HG03108 (cell line): ENCODE data around the gene TFDP2.
"Not testable (repeated sequence)": the region's sequence is repeated elsewhere in the genome, so short reads cannot be mapped to it uniquely, and the experiment has no call there.

ENCODE experiments used
- ATAC-seq: cut with Tn5 transposase; IDR thresholded peaks from one replicate; pipeline ENCODE4 v1.9.1; 2021; ENCODE audit warnings: moderate library complexity; ENCODE audit not compliant: unreplicated experiment

The TFDP2 gene

GRCh38 chr3:142026333-142026732, 123.0 kb downstream of the TFDP2 start:
- no peak for ATAC-seq

DNA sequence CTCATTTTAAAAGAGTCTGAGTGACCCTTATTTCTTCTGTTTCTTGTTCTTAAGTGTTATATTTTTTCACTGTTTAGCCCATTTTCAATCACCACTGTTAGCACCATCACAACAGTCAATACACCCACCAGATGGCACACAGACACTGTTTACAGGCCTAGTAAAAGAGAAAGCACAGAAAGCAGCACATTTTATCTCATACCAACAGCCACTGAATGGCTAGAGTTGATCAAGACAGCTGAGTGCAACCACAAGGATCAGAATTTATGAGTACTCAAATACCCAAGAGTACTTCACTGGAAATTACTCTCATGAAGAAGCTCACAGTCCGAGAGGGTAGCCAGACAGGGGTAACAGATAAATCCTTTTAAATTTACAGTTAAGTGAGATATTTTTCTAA, 127.0 kb downstream of the TFDP2 start:
- ATAC-seq, result peak; percentile 60

DNA sequence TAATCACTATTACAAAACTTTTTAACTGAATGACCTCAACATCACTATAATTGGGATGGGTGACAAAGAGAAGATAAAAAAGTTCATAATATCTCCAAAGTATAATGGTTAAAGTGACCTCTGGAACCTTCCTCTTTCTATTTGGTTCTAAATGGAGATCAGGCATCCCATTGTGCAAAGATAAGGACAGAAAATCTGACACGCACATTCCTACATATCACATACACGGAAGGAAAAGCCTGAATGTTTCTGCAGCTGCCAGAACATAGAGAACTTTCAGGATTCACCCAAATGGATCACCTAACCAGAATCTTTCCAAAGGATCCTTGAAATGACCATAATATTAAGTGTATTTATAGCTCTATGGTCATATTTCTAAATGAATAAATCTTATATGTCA, 128.2 kb downstream of the TFDP2 start:
- no peak for ATAC-seq

- peak; percentile 85 for ATAC-seq
Measured at GRCh38 chr3:142019794-142020320, 129.5 kb downstream of the TFDP2 start.

GRCh38 chr3:142013993-142014392, 135.4 kb downstream of the TFDP2 start:
- ATAC-seq, result no peak

- ATAC-seq, result no peak
Measured at GRCh38 chr3:142013326-142013980, 135.9 kb downstream of the TFDP2 start.

- ATAC-seq, result no peak
Measured at GRCh38 chr3:142009029-142009428, 140.3 kb downstream of the TFDP2 start.

- ATAC-seq, result no peak
Measured at GRCh38 chr3:142007710-142008399, 141.5 kb downstream of the TFDP2 start.

- not testable (repeated sequence) for ATAC-seq
Measured at GRCh38 chr3:142004957-142005356, 144.4 kb downstream of the TFDP2 start.

DNA sequence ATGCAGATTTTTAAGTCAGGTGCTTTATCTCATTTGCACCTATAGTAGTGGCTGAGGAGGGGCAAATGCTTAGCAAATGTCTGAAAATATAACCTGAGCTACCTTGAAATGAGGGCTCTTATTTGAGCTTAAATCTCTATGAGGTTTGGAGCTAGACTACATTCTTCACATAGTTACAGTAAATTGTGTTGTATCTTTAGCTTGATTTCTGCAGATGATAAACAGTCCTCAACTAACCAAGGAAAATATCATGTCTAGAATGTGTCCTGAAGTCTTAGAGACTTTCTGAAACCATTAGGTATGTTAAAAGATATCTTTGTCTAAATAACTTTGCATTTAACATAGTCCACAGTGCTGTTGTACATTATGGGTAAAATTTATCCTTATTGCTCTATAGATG, 145.3 kb downstream of the TFDP2 start:
- ATAC-seq, result no peak

GRCh38 chr3:142003291-142003690, 146.1 kb downstream of the TFDP2 start:
- no peak for ATAC-seq

- ATAC-seq, result no peak
Measured at GRCh38 chr3:142000325-142000870, 148.9 kb downstream of the TFDP2 start.

GRCh38 chr3:141998669-141999290, 150.6 kb downstream of the TFDP2 start:
- no peak for ATAC-seq

DNA sequence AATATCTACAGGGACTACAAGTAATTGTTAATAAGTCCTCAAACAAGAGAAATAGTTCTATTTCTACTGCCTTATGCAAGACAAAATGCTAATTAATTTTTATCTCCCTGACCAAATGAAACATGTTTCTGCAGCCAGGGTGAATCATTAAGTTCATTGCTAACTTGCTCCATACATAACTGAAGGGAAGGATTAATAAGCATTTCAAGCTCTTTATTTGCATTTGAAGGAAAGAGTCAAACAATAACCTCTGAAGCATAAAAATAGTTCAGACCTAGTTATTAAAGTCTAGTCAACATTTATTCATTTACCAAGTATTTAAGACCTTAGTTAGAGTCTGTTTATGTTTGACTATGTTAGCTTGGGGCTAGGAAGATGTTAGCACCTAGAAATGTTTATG, 152.9 kb downstream of the TFDP2 start:
- ATAC-seq, result peak; percentile 61

- ATAC-seq, result no peak
Measured at GRCh38 chr3:141994856-141995255, 154.5 kb downstream of the TFDP2 start.

DNA sequence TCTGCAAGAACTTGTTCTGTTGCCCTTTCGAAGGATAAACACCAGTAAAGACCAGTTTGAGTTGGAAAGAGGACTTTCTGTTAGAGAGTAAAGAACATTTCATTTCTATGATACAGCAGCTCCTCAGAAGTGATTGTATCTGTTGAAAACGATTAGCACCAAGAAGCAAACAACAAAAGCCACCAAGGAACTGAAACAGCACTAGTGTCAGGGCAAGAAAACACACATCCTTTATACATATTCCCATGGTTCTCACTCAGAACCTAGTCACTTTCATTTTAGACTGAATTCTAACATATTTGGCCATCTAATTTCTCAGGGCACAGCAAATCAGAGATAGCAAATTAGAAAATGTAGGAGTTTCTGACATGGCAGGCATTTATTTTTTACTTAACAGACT, 156.8 kb downstream of the TFDP2 start:
- peak; percentile 35 for ATAC-seq

DNA sequence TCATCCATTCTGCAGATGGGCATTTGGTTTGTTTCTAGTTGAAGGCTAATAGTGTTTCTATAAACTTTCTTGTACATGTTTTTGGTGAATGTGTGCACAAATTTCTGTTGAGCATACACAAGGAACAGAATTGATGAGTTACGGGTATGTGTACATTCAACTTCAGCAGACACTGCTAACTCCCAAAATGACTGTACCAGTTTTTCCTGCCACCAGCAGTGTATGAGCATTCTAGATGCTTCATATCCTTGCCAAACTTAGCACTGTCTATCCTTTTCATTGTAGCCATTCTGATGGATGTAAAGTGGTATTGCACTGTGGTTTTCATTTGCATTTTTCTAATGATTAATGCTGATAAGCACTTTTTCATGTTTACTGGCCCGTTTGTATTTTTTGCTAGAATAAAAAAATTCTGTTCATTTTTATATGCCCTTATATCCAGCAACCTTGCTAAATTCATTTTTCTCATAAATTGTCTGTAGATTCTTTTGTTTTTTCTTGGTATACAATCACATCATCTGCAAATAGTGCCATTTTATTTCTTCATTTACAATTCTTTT, 162.7 kb downstream of the TFDP2 start:
- ATAC-seq, result no peak

- ATAC-seq, result no peak
Measured at GRCh38 chr3:141981084-141981483, 168.3 kb downstream of the TFDP2 start.

GRCh38 chr3:141979050-141979671, 170.2 kb downstream of the TFDP2 start:
- ATAC-seq, result no peak

DNA sequence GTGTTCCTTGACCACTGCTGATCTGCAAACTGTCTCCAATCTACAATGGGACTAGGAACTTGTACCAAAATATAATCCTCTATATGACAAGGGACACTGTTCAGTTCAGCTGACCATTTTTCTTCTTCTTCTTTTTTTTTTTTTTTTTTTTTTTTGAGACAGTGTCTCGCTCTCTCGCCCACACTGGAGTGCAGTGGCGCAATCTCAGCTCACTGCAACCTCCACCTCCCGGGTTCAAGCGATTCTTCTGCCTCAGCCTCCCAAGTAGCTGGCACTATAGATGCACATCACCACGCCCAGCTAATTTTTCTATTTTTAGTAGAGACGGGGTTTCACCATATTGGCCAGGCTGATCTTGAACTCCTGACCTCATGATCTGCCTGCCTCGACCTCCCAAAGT, 174.6 kb downstream of the TFDP2 start:
- not testable (repeated sequence) for ATAC-seq

DNA sequence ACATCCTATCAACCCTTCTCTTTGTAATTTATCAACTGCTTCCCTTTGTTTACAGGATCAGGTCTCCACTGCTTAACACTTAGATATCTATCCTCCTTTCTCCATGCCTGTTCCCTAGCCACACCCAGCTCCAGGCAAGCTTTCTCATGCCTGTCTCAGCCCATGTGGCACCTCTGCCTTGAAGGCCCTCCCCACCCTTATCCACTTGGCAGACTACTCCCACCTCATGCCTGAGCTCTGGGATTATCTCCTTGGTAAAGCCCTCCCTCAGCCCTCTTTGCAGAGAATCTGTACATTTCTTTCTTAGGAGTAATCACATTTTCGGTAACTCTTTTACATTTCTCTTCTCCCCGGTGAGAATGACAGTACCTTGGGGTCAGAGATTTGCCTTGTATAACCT, 176.9 kb downstream of the TFDP2 start:
- ATAC-seq, result no peak
